ENCODE results near the gene MRPL14.
A peak's percentile ranks its signal among the peaks of the same experiment; 100 is the strongest.

Gene MRPL14

GRCh38 chr6:44072452-44072958, 54.7 kb downstream of the MRPL14 start:
- H3K27me3 Mint-ChIP-seq (ENCODE audit: low read depth) = peaks cover 6% of the 10 kb centered on the region
- H3K27ac Mint-ChIP-seq = peak overlapping the region; percentile 99
- peak overlapping the region; percentile 99 for H3K4me3 Mint-ChIP-seq
- no peaks in the 10 kb centered on the region for H3K9me3 Mint-ChIP-seq
- no peaks in the 10 kb centered on the region for H3K36me3 Mint-ChIP-seq (ENCODE audit: low read depth)
- DNase-seq (ENCODE audit: low spot score) = no peak
- peaks cover 25% of the 10 kb centered on the region for H3K4me1 Mint-ChIP-seq (ENCODE audit: low read depth)

- peaks cover 6% of the 10 kb centered on the region for H3K27me3 Mint-ChIP-seq (ENCODE audit: low read depth)
- H3K27ac Mint-ChIP-seq = peak overlapping the region; percentile 75
- H3K4me3 Mint-ChIP-seq = peak overlapping the region; percentile 41
- H3K36me3 Mint-ChIP-seq (ENCODE audit: low read depth) = no peaks in the 10 kb centered on the region
- DNase-seq (ENCODE audit: low spot score) = no peak
- peaks cover 25% of the 10 kb centered on the region for H3K4me1 Mint-ChIP-seq (ENCODE audit: low read depth)
- no peaks in the 10 kb centered on the region for H3K9me3 Mint-ChIP-seq
These were observed 55.4 kb downstream of the MRPL14 start for GRCh38 chr6:44071670-44072451.

DNA sequence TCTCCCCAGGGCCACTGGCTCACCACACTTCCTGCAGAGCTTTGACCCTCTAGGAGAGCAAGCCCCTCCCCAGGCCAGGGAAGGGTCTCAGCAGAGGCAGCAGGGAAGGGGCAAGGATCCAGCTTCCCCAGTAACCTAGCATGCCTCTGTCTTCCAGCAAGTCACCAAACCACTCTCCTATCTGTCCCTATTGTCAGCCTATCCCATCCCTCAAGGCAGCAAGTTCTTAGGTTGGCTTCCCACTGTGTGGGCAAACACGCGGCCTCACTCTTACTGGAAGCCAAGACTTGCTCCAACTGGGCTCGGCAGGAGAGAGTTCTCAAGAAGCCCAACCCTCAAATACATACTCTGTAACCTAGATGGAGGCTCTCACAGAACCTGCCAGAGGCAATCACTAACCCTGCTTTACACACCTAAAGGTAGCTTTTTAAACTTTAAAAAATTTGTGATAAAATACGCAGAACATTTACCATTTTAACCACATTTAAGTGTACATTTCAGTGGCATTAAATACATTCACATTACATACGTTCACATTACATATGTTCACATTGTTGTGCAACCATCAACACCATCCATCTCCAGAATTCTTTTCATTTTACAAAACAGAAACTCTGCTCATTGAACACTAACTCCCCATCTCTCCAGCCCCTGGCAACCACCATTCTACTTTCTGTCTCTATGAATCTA, 58.5 kb downstream of the MRPL14 start:
- peaks cover 6% of the 10 kb centered on the region for H3K27me3 Mint-ChIP-seq (ENCODE audit: low read depth)
- H3K27ac Mint-ChIP-seq = no peak overlapping the region
- DNase-seq (ENCODE audit: low spot score) = no peak
- peaks cover 13% of the 10 kb centered on the region for H3K4me1 Mint-ChIP-seq (ENCODE audit: low read depth)
- no peaks in the 10 kb centered on the region for H3K9me3 Mint-ChIP-seq
- no peak overlapping the region for H3K4me3 Mint-ChIP-seq
- no peaks in the 10 kb centered on the region for H3K36me3 Mint-ChIP-seq (ENCODE audit: low read depth)

- H3K27ac Mint-ChIP-seq = no peak overlapping the region
These were observed 59.8 kb downstream of the MRPL14 start for GRCh38 chr6:44067173-44068139.

GRCh38 chr6:44066394-44067172, 60.7 kb downstream of the MRPL14 start:
- Mint-ChIP-seq H3K9me3 (no peaks in the 10 kb centered on the region), H3K36me3 (ENCODE audit: low read depth) (no peaks in the 10 kb centered on the region), H3K27me3 (ENCODE audit: low read depth) (peaks cover 5% of the 10 kb centered on the region), H3K27ac (no peak overlapping the region), H3K4me3 (no peak overlapping the region), H3K4me1 (ENCODE audit: low read depth) (peaks cover 5% of the 10 kb centered on the region)
- no peak for DNase-seq (ENCODE audit: low spot score)

More at GRCh38 chr6:44067173-44068139, 59.8 kb downstream of the MRPL14 start:
- Mint-ChIP-seq H3K4me1 (ENCODE audit: low read depth) (peaks cover 5% of the 10 kb centered on the region), H3K4me3 (no peak overlapping the region), H3K9me3 (no peaks in the 10 kb centered on the region), H3K27me3 (ENCODE audit: low read depth) (peaks cover 6% of the 10 kb centered on the region), H3K36me3 (ENCODE audit: low read depth) (no peaks in the 10 kb centered on the region)
- DNase-seq (ENCODE audit: low spot score) = no peak

DNA sequence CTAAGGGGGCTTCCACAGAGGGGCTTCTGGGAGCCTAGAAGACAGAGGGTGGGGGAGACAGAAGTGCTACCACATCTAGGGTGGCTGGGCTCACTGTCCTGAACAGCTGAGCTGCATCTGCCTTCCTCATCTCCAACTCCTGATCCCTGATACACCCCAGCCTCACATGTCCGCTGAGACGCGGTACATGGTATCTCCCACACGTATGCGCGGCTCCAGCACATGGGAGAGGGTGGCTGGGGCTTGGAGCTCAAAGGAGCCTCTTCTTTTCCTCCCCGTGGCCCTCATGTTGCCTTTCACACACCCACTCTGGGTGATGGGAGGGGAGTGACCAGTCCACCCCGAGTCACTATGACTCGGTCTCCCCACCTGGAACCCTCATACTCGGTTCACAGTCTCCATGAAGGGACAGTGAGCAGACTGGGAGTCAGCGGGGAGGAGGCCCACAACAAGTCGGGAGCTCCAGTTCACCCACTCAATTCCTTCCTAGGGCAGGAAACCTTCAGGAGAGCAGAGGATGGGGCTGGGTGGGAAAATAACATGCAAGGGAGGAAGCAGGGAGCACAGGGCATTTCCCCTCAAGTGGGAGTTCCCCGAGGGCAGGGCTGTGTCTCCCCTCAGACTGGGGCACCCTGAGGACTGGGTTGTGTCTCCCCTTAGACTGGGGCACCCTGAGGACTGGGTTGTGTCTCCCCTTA, 61.7 kb downstream of the MRPL14 start:
- no peaks in the 10 kb centered on the region for H3K36me3 Mint-ChIP-seq (ENCODE audit: low read depth)
- H3K4me1 Mint-ChIP-seq (ENCODE audit: low read depth) = peaks cover 5% of the 10 kb centered on the region
- no peak overlapping the region for H3K27ac Mint-ChIP-seq
- DNase-seq (ENCODE audit: low spot score) = no peak
- no peaks in the 10 kb centered on the region for H3K27me3 Mint-ChIP-seq (ENCODE audit: low read depth)
- H3K4me3 Mint-ChIP-seq = no peak overlapping the region
- no peaks in the 10 kb centered on the region for H3K9me3 Mint-ChIP-seq

GRCh38 chr6:44064948-44065272, 62.3 kb downstream of the MRPL14 start:
- Mint-ChIP-seq H3K4me3 (no peak overlapping the region), H3K4me1 (ENCODE audit: low read depth) (peaks cover 5% of the 10 kb centered on the region), H3K36me3 (ENCODE audit: low read depth) (no peaks in the 10 kb centered on the region), H3K27ac (no peak overlapping the region), H3K27me3 (ENCODE audit: low read depth) (no peaks in the 10 kb centered on the region), H3K9me3 (peaks cover 2% of the 10 kb centered on the region)
- DNase-seq (ENCODE audit: low spot score) = no peak

DNA sequence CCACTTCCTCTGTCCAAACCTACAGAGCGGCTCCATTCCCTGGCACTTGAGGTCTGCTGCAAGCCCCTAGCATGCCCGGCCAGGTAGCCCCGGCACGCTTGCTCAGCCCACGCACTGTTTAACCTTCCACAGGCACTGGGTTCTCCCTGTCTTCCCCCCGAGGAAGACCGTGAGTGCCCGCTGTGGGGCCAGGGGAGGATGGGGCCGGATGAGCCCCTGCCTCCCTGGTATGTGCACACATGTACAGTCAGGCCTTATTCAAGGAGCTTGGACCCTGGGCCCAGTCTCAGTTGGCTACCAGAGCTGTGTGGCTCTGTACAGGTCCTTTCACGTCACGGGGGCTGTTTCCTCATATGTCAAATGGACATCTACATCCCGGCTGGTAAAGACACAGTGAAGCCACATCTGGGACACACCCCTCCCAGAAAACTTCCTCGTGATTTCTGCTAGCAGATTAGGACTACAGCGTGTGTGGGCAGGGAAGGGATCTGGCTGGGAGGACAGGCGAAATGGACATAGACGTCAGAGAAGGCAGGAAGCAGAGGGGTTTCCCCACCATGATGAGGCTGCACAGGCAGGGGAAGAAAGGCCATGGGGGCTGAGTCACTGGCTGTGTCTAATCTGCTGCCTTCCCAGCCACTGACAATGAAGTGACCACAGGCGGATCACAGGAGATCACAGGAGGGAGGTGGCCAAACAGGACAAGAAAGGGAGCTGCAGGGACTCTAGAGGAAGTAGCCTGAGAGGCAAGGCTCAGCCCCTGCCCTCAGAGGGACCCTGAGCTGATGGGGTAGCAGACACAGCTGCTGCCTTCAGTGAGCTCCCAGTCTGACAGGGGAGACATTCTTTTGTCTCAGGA, 62.9 kb downstream of the MRPL14 start:
- Mint-ChIP-seq H3K27me3 (ENCODE audit: low read depth) (no peaks in the 10 kb centered on the region), H3K36me3 (ENCODE audit: low read depth) (no peaks in the 10 kb centered on the region), H3K4me3 (no peak overlapping the region), H3K27ac (no peak overlapping the region), H3K9me3 (peaks cover 4% of the 10 kb centered on the region), H3K4me1 (ENCODE audit: low read depth) (peaks cover 5% of the 10 kb centered on the region)
- peak; percentile 56 for DNase-seq (ENCODE audit: low spot score)

- H3K4me1 Mint-ChIP-seq (ENCODE audit: low read depth) = peaks cover 11% of the 10 kb centered on the region
- DNase-seq (ENCODE audit: low spot score) = no peak
- no peak overlapping the region for H3K27ac Mint-ChIP-seq
- no peaks in the 10 kb centered on the region for H3K27me3 Mint-ChIP-seq (ENCODE audit: low read depth)
- no peaks in the 10 kb centered on the region for H3K36me3 Mint-ChIP-seq (ENCODE audit: low read depth)
- H3K4me3 Mint-ChIP-seq = no peak overlapping the region
- H3K9me3 Mint-ChIP-seq = peaks cover 4% of the 10 kb centered on the region
These were observed 63.6 kb downstream of the MRPL14 start for GRCh38 chr6:44063561-44064059.

All from T-helper 2 cell treated with Interferon-gamma antibody and Interleukin-4, amounts not matched to agents 5 μg/mL and 100 μg/mL, for 36 hours (primary cell).